ENCODE data around the gene TBL3. TPM values are rescaled to one million over a fixed set of nuclear protein-coding genes. Genes with fewer than 3 reads are reported as not detected.

TBL3 gene
- total RNA-seq, 2 experiments from 2014 or later = 49.9 to 67.2 TPM

DNA sequence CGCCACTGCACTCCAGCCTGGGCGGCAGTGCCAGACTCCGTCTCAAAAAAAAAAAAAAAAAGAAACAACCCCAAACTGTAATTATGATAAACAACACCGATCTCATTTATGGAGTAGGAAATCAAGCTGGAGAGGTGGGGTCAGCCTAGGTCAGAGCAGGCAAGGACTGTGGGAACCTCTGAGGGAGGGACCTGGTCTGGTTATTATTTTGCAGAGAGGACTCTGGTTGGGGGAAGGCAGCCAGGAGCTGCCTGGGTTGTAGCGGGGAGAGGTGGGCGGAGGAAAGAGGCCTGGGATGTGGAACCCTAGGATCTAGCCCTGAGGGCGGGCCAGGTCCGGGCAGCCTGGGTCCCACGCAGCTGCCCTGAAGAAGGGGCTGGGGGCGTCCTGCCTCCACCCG, 42.7 kb upstream of the TBL3 start:
- H3K27ac ChIP-seq (ENCODE audit: low read depth, low read length, poor library complexity, severe bottlenecking) = no peak overlapping the region
- no peaks in the 10 kb centered on the region for H3K9me3 ChIP-seq (ENCODE audit: low read length)
- BruUV-seq (replicated peaks) = no TSS peak
- peak overlapping the region; percentile 81; the same call in 1 of the 2 replicates for H2AFZ ChIP-seq (ENCODE audit: low read length)
- ChIA-PET POLR2A (interaction anchor here (1.2 kb wide), 1 partner anchor 63 kb away, joined by 3 read pairs; no protein-coding TSS in a partner anchor), CTCF (ENCODE audit: unreplicated experiment) (interaction anchor here (0.5 to 1.1 kb wide), 2 partner anchors 65 to 107 kb away, joined by 3 read pairs; no protein-coding TSS in a partner anchor)
- TF ChIP-seq EZH2phosphoT487 (IDR thresholded peaks at IDR 0.05; ENCODE audit: borderline replicate concordance, low read depth, low read length) = no peak
- TF ChIP-seq, protein P1, sequence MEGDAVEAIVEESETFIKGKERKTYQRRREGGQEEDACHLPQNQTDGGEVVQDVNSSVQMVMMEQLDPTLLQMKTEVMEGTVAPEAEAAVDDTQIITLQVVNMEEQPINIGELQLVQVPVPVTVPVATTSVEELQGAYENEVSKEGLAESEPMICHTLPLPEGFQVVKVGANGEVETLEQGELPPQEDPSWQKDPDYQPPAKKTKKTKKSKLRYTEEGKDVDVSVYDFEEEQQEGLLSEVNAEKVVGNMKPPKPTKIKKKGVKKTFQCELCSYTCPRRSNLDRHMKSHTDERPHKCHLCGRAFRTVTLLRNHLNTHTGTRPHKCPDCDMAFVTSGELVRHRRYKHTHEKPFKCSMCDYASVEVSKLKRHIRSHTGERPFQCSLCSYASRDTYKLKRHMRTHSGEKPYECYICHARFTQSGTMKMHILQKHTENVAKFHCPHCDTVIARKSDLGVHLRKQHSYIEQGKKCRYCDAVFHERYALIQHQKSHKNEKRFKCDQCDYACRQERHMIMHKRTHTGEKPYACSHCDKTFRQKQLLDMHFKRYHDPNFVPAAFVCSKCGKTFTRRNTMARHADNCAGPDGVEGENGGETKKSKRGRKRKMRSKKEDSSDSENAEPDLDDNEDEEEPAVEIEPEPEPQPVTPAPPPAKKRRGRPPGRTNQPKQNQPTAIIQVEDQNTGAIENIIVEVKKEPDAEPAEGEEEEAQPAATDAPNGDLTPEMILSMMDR (conservative IDR thresholded peaks at IDR 0.05; ENCODE audit: low read length) = no peak
- peaks cover 6% of the 10 kb centered on the region for H3K4me1 ChIP-seq (ENCODE audit: insufficient read depth, low read length, poor library complexity, severe bottlenecking)
- H3K4me3 ChIP-seq (ENCODE audit: low read depth, low read length, poor library complexity, severe bottlenecking) = peak overlapping the region; percentile 56
- no peaks in the 10 kb centered on the region for H3K79me2 ChIP-seq (ENCODE audit: insufficient read depth, low read depth, low read length)
- peak; percentile 9 for DNase-seq (ENCODE audit: low spot score)
- no peaks in the 10 kb centered on the region for H4K20me1 ChIP-seq (ENCODE audit: insufficient read depth, low read length)
- peak overlapping the region; percentile 66 for H3K4me2 ChIP-seq (ENCODE audit: low read length)
- intact Hi-C loops (cut with micrococcal nuclease; ENCODE audit: unreplicated experiment) = loop anchor here (1.0 kb wide), 1 partner anchor 66 kb away; no protein-coding TSS in a partner anchor
- no peaks in the 10 kb centered on the region for H3K36me3 ChIP-seq (ENCODE audit: insufficient read depth, low read length)
- H3K9me2 ChIP-seq (ENCODE audit: insufficient read depth, low read length) = no peaks in the 10 kb centered on the region

DNA sequence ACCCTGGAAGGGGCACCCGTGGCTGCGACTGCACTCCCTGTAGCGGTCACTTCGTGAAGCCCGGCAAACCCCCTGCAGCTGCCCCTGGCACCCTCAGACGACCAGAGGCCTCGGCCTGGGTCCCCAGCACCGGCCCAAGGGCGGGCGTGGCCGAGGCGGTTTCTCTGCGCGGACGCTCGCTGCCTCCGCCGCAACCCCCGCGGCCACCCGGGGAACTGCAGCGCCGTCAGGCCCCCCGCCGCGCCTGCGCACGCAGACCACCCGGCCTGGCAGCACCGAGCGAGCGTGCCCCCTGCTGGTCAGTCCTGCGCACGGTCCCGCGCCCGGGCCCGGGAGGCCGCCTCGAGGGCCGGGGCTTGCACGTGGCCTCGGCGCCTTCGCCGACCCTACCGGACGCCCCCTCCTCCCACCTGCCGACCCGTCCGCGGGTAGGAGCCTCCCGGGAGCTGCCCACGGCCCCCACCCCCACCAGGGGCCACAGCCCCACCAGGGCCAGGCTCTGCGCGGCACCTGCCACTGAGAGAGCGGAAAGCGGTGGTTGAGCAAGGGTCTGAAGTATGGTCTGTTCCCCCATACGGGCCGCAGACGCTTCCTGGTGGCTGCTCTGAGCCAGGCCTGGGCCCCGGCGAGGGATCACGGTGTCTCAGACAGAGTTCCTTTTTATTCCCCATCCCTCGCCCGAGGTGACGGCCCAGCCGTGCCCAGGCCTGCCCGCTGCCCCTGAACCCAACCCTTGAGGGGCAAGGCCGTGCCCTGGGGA, 42.1 kb upstream of the TBL3 start:
- intact Hi-C loops (cut with micrococcal nuclease; ENCODE audit: unreplicated experiment) = loop anchor here (1.0 kb wide), 1 partner anchor 66 kb away; no protein-coding TSS in a partner anchor
- Histone ChIP-seq H3K9me2 (ENCODE audit: insufficient read depth, low read length) (no peaks in the 10 kb centered on the region), H4K20me1 (ENCODE audit: insufficient read depth, low read length) (no peaks in the 10 kb centered on the region), H3K79me2 (ENCODE audit: insufficient read depth, low read depth, low read length) (no peaks in the 10 kb centered on the region), H3K36me3 (ENCODE audit: insufficient read depth, low read length) (no peaks in the 10 kb centered on the region), H3K4me1 (ENCODE audit: insufficient read depth, low read length, poor library complexity, severe bottlenecking) (peaks cover 6% of the 10 kb centered on the region), H3K4me3 (ENCODE audit: low read depth, low read length, poor library complexity, severe bottlenecking) (peak overlapping the region; percentile 56), H3K9me3 (ENCODE audit: low read length) (no peaks in the 10 kb centered on the region), H2AFZ (ENCODE audit: low read length) (peak overlapping the region; percentile 81; the same call in 1 of the 2 replicates), H3K27ac (ENCODE audit: low read depth, low read length, poor library complexity, severe bottlenecking) (no peak overlapping the region), H3K4me2 (ENCODE audit: low read length) (peak overlapping the region; percentile 66)
- TF ChIP-seq, protein P1 (conservative IDR thresholded peaks at IDR 0.05; ENCODE audit: low read length) = peak; percentile 87
- TF ChIP-seq EZH2phosphoT487 (IDR thresholded peaks at IDR 0.05; ENCODE audit: borderline replicate concordance, low read depth, low read length) = no peak
- peak; percentile 90 for DNase-seq (ENCODE audit: low spot score)
- CTCF ChIA-PET (ENCODE audit: unreplicated experiment) = no interaction called here
- BruUV-seq (replicated peaks) = no TSS peak
- POLR2A ChIA-PET = no interaction called here

DNA sequence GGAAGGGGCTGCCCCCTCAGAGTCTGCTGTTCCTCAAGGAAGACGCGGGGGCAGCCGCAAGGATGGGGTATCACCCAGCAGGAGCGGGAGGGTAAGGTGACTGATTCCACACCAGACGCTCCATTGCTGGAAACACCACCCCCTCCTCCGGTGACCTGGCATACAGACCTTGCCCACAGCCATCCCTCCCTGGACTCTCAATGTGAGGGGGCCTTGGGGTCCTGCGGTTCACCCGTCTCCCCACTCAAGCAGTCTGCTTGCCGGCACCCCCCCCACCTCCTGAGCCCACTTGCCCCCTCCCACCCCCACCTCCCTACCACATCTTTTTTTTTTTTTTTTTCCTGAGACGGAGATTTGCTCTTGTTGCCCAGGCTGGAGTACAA, 41.5 kb upstream of the TBL3 start:
- POLR2A ChIA-PET = interaction anchor here (0.6 kb wide), 1 partner anchor 9 kb away, joined by 3 read pairs; no protein-coding TSS in a partner anchor
- intact Hi-C loops (cut with micrococcal nuclease; ENCODE audit: unreplicated experiment) = no loop called here

More for the DNA sequence above, 41.5 kb upstream of the TBL3 start:
- H3K4me1 ChIP-seq (ENCODE audit: insufficient read depth, low read length, poor library complexity, severe bottlenecking) = peaks cover 6% of the 10 kb centered on the region
- no peaks in the 10 kb centered on the region for H4K20me1 ChIP-seq (ENCODE audit: insufficient read depth, low read length)
- no TSS peak for BruUV-seq (replicated peaks)
- CTCF ChIA-PET (ENCODE audit: unreplicated experiment) = no interaction called here
- no peak overlapping the region for H3K27ac ChIP-seq (ENCODE audit: low read depth, low read length, poor library complexity, severe bottlenecking)
- H3K4me3 ChIP-seq (ENCODE audit: low read depth, low read length, poor library complexity, severe bottlenecking) = no peak overlapping the region
- no peaks in the 10 kb centered on the region for H3K79me2 ChIP-seq (ENCODE audit: insufficient read depth, low read depth, low read length)
- peak overlapping the region; percentile 71; the same call in 1 of the 2 replicates for H2AFZ ChIP-seq (ENCODE audit: low read length)
- TF ChIP-seq, protein P1 (conservative IDR thresholded peaks at IDR 0.05; ENCODE audit: low read length) = no peak
- TF ChIP-seq EZH2phosphoT487 (IDR thresholded peaks at IDR 0.05; ENCODE audit: borderline replicate concordance, low read depth, low read length) = no peak
- H3K4me2 ChIP-seq (ENCODE audit: low read length) = no peak overlapping the region
- no peaks in the 10 kb centered on the region for H3K9me2 ChIP-seq (ENCODE audit: insufficient read depth, low read length)
- DNase-seq (ENCODE audit: low spot score) = no peak
- H3K36me3 ChIP-seq (ENCODE audit: insufficient read depth, low read length) = no peaks in the 10 kb centered on the region
- no peaks in the 10 kb centered on the region for H3K9me3 ChIP-seq (ENCODE audit: low read length)
